BE2C (cell line): ENCODE data around the gene ROCK2.
"Not testable (repeated sequence)": the region's sequence is repeated elsewhere in the genome, so short reads cannot be mapped to it uniquely, and the experiment has no call there.

ENCODE experiments used
- DNase-seq: peaks from one replicate; pipeline ENCODE4 v3.0.0-alpha.2; 2020
- H3K27me3 ChIP-seq: fragments of 250-450 bp; sonication (Bioruptor Pico); 2 replicates; pipeline ENCODE4 v1.5.1; 2020; ENCODE audit warnings: mild to moderate bottlenecking
- H3K36me3 ChIP-seq: fragments of 250-450 bp; sonication (Bioruptor Pico); 2 replicates; pipeline ENCODE4 v1.5.1; 2020; ENCODE audit warnings: mild to moderate bottlenecking
- H3K4me1 ChIP-seq: fragments of 250-450 bp; sonication (Bioruptor Pico); 2 replicates; pipeline ENCODE4 v1.5.1; 2020
- H3K4me3 ChIP-seq: 2 replicates; pipeline ENCODE4 v1.5.1; 2011; ENCODE audit warnings: low read depth, low read length
- H3K9me3 ChIP-seq: fragments of 250-450 bp; sonication (Bioruptor Pico); 2 replicates; pipeline ENCODE4 v1.5.1; 2020
- CTCF ChIP-seq: IDR thresholded peaks from 2 replicates; pipeline ENCODE4 v1.5.1; 2012; ENCODE audit warnings: mild to moderate bottlenecking, low read depth, low read length

ROCK2 gene

DNA sequence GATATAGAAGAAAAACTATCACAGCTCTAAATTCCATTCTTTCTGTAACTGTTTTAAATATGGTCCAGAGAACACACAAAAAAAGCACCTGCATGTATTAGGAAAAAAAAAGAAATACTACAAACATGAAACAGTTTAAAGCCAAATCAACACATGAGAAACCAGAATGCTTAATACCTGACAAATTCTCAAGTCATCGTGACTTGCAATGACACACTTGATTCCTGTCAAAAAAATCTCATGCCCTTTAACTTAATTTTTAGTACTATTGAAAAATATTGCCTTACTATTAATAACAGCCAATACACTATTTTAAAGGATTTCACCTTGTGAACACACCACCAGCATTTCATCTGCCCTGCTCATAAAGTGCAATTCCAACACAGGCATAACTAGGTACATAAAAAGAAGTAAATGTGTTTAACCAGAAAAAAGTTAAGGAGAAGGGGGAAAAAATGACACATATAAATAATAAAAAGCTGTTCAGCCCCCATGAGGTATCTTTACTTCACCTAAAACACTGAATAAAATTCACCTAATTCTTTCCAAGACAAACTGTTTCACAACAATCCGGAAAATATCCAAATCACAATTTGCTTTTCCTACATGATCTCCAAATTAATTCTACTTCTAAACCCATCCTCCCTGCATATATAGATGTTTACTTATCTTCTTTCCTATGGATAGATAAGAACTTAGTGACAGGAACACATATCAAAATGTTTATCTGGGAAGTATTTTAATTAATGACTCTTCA, 10.8 kb downstream of the ROCK2 start:
- no peak for TF ChIP-seq CTCF
- Histone ChIP-seq H3K9me3 (no peaks in the 10 kb centered on the region), H3K27me3 (no peaks in the 10 kb centered on the region), H3K4me1 (0 out of 2 replicates have a peak, but pooled peaks cover 3% of the 10 kb centered on the region), H3K36me3 (no peaks in the 10 kb centered on the region), H3K4me3 (no peak overlapping the region)
- no peak for DNase-seq

- no peak for DNase-seq
- Histone ChIP-seq H3K9me3 (no peaks in the 10 kb centered on the region), H3K36me3 (no peaks in the 10 kb centered on the region), H3K27me3 (no peaks in the 10 kb centered on the region), H3K4me1 (0 out of 2 replicates have a peak, but pooled peaks cover 3% of the 10 kb centered on the region), H3K4me3 (no peak overlapping the region)
- TF ChIP-seq CTCF, result no peak
These were observed 11.8 kb downstream of the ROCK2 start for GRCh38 chr2:11332596-11332995.

GRCh38 chr2:11330457-11331142, 13.8 kb downstream of the ROCK2 start:
- Histone ChIP-seq H3K36me3 (no peaks in the 10 kb centered on the region), H3K4me3 (no peak overlapping the region), H3K27me3 (no peaks in the 10 kb centered on the region), H3K4me1 (0 out of 2 replicates have a peak, but pooled peaks cover 3% of the 10 kb centered on the region), H3K9me3 (no peaks in the 10 kb centered on the region)
- no peak for TF ChIP-seq CTCF
- no peak for DNase-seq

GRCh38 chr2:11329776-11330175, 14.7 kb downstream of the ROCK2 start:
- Histone ChIP-seq H3K27me3 (no peaks in the 10 kb centered on the region), H3K9me3 (no peaks in the 10 kb centered on the region), H3K4me3 (no peak overlapping the region), H3K4me1 (no peaks in the 10 kb centered on the region), H3K36me3 (no peaks in the 10 kb centered on the region)
- DNase-seq, result no peak
- no peak for TF ChIP-seq CTCF

DNA sequence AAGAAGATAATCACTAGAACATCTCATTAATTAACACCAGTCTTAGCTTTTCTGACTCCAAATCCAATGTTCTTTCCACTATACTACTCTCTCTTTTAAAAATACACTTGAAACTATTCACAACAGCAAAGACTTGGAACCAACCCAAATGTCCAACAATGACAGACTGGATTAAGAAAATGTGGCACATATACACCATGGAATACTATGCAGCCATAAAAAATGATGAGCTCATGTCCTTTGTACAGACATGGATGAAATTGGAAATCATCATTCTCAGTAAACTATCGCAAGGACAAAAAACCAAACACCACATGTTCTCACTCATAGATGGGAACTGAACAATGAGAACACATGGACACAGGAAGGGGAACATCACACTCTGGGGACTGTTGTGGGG, 15.9 kb downstream of the ROCK2 start:
- H3K9me3 ChIP-seq, DNase-seq, H3K4me3 ChIP-seq, H3K36me3 ChIP-seq, H3K27me3 ChIP-seq, H3K4me1 ChIP-seq: not testable (repeated sequence)

GRCh38 chr2:11327871-11328270, 16.6 kb downstream of the ROCK2 start:
- H3K4me1 ChIP-seq, result no peaks in the 10 kb centered on the region
- TF ChIP-seq CTCF, result no peak
- no peak for DNase-seq
- H3K36me3 ChIP-seq, result no peaks in the 10 kb centered on the region
- H3K27me3 ChIP-seq, result no peaks in the 10 kb centered on the region
- no peaks in the 10 kb centered on the region for H3K9me3 ChIP-seq
- H3K4me3 ChIP-seq, result no peak overlapping the region
